ENCODE data around the gene PHC1.

PHC1 gene

DNA sequence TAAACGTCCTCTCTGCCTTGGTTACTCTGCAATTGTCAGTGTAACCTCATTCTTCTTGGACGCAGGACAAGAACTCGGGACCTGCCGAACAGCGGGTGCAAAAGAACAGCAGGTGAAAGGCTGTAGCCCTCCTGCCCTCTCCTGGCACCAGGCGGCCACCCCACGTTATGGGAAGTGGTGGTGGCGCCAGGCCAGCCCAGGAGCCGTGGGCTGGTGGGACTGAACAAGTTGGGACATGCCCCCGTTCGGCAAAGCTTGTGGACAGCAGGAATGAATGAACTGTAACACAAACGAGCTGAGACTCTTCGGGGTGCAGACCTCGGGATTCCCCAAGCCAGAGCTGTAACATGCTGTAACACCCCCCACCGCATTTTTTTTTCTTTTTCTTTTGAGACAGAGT lies 41.8 kb downstream of the PHC1 start:
- TF ChIP-seq, protein P1, sequence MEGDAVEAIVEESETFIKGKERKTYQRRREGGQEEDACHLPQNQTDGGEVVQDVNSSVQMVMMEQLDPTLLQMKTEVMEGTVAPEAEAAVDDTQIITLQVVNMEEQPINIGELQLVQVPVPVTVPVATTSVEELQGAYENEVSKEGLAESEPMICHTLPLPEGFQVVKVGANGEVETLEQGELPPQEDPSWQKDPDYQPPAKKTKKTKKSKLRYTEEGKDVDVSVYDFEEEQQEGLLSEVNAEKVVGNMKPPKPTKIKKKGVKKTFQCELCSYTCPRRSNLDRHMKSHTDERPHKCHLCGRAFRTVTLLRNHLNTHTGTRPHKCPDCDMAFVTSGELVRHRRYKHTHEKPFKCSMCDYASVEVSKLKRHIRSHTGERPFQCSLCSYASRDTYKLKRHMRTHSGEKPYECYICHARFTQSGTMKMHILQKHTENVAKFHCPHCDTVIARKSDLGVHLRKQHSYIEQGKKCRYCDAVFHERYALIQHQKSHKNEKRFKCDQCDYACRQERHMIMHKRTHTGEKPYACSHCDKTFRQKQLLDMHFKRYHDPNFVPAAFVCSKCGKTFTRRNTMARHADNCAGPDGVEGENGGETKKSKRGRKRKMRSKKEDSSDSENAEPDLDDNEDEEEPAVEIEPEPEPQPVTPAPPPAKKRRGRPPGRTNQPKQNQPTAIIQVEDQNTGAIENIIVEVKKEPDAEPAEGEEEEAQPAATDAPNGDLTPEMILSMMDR (IDR thresholded peaks at IDR 0.05): no peak
- H3K36me3 Mint-ChIP-seq (ENCODE audit: low read depth): peaks cover 64% of the 10 kb centered on the region
- peaks cover 4% of the 10 kb centered on the region for H3K27me3 Mint-ChIP-seq (ENCODE audit: low read depth, poor library complexity)
- no peaks in the 10 kb centered on the region for H3K4me1 Mint-ChIP-seq
- no peak overlapping the region for H3K4me3 Mint-ChIP-seq
- DNase-seq: no peak
- no peak overlapping the region for H3K27ac Mint-ChIP-seq
- peaks cover 34% of the 10 kb centered on the region for H3K9me3 Mint-ChIP-seq

GRCh38 chr12:8956772-8957171 lies 42.5 kb downstream of the PHC1 start:
- H3K27ac Mint-ChIP-seq: no peak overlapping the region
- H3K36me3 Mint-ChIP-seq (ENCODE audit: low read depth): peaks cover 69% of the 10 kb centered on the region
- TF ChIP-seq, protein P1 (IDR thresholded peaks at IDR 0.05): no peak
- H3K27me3 Mint-ChIP-seq (ENCODE audit: low read depth, poor library complexity): peaks cover 4% of the 10 kb centered on the region
- no peak overlapping the region for H3K4me3 Mint-ChIP-seq
- H3K4me1 Mint-ChIP-seq: no peaks in the 10 kb centered on the region
- H3K9me3 Mint-ChIP-seq: peaks cover 33% of the 10 kb centered on the region
- DNase-seq: no peak

- DNase-seq: no peak
- Mint-ChIP-seq H3K36me3 (ENCODE audit: low read depth) (peaks cover 74% of the 10 kb centered on the region), H3K27ac (no peak overlapping the region), H3K9me3 (peaks cover 36% of the 10 kb centered on the region), H3K4me3 (no peak overlapping the region), H3K4me1 (no peaks in the 10 kb centered on the region), H3K27me3 (ENCODE audit: low read depth, poor library complexity) (peaks cover 4% of the 10 kb centered on the region)
- TF ChIP-seq, protein P1 (IDR thresholded peaks at IDR 0.05): no peak
These were observed 43.3 kb downstream of the PHC1 start for GRCh38 chr12:8957561-8957960.

DNA sequence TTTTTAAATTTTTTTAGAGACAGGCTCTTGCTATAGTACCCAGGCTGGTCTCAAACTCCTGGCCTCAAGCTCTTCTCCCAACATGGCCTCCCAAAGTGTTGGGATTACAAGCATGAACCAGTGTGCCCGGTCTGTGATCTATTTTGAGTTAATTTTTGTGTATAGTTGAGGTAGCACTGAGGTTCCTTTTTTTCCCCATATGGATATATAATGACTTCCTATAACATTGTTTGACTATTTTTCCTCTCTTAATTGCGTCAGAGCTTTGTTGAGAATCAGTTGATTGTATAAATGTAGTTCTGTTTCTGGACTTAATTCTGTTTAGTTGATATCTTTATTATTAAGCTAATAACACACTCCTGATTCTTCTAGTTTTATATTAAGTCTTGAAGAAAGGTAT lies 43.8 kb downstream of the PHC1 start:
- Mint-ChIP-seq H3K36me3 (ENCODE audit: low read depth) (peaks cover 74% of the 10 kb centered on the region), H3K4me1 (no peaks in the 10 kb centered on the region), H3K4me3 (no peak overlapping the region), H3K27ac (no peak overlapping the region), H3K27me3 (ENCODE audit: low read depth, poor library complexity) (peaks cover 1% of the 10 kb centered on the region), H3K9me3 (peaks cover 36% of the 10 kb centered on the region)
- TF ChIP-seq, protein P1 (IDR thresholded peaks at IDR 0.05): no peak
- DNase-seq: no peak

DNA sequence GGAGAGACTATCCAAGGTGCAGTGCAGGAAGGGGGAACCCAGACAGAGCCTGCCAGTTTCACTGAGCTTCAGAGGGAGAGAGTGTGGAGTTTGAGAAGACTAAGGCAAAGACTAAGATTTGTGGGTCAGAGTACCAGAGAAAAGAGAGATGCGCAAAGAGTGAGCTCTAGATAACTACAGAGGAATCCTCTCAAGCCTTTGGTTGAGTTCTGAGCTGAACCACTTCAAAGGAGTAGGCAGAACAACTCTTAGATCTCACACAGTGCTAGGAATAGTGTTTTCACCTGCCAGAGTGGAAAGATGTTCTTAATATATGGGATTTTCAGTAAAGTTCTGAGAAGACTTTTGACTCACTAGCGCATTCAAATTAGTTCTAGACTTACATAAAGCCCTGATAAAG lies 45.9 kb downstream of the PHC1 start:
- H3K4me1 Mint-ChIP-seq: no peaks in the 10 kb centered on the region
- no peak overlapping the region for H3K27ac Mint-ChIP-seq
- peaks cover 69% of the 10 kb centered on the region for H3K36me3 Mint-ChIP-seq (ENCODE audit: low read depth)
- no peaks in the 10 kb centered on the region for H3K27me3 Mint-ChIP-seq (ENCODE audit: low read depth, poor library complexity)
- no peak for DNase-seq
- H3K4me3 Mint-ChIP-seq: no peak overlapping the region
- TF ChIP-seq, protein P1 (IDR thresholded peaks at IDR 0.05): no peak
- peaks cover 39% of the 10 kb centered on the region for H3K9me3 Mint-ChIP-seq

- peaks cover 51% of the 10 kb centered on the region for H3K36me3 Mint-ChIP-seq (ENCODE audit: low read depth)
- TF ChIP-seq, protein P1 (IDR thresholded peaks at IDR 0.05): no peak
- no peak overlapping the region for H3K4me3 Mint-ChIP-seq
- peaks cover 72% of the 10 kb centered on the region for H3K9me3 Mint-ChIP-seq
- H3K4me1 Mint-ChIP-seq: no peaks in the 10 kb centered on the region
- no peak overlapping the region for H3K27ac Mint-ChIP-seq
- H3K27me3 Mint-ChIP-seq (ENCODE audit: low read depth, poor library complexity): no peaks in the 10 kb centered on the region
- no peak for DNase-seq
These were observed 54.5 kb downstream of the PHC1 start for GRCh38 chr12:8968761-8969160.
